Lower leg skin (tissue), 3 donors: ENCODE data around the gene PRRX2.
"Not testable (repeated sequence)": the region's sequence is repeated elsewhere in the genome, so short reads cannot be mapped to it uniquely, and the experiment has no call there.

Experiments used
- POLR2A ChIP-seq, 2 donors: fragments of 450-650 bp; IDR thresholded peaks; one replicate each; pipeline ENCODE4 v1.6.1; 2016 to 2017; ENCODE audit warnings: antibody characterized with exemption in 2 of 2, mild to moderate bottlenecking in 1 of 2, moderate library complexity in 1 of 2
- TF ChIP-seq, protein P1 (sequence below), 3 donors: fragments of 450-650 bp; IDR thresholded peaks; one replicate each; pipeline ENCODE4 v1.5.1; 2016; ENCODE audit warnings: antibody characterized with exemption in 3 of 3, mild to moderate bottlenecking in 3 of 3, moderate library complexity in 2 of 3

DNA sequence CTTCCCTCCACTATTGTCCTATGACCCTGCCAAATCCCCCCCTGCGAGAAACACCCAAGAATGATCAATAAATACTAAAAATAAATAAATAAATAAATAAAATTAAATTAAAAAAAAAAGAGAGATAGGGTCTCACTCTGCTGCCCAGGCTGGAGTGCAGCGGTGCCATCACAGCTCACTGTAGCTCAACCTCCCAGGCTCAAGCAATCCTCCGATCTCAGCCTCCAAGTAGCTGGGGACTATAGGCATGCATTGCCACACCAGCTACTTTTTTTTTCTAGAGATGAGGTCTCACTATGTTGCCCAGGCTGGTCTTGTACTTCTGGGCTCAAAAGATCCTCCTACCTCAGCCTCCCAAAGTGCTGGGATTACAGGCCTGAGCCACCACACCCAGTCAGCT lies 3.2 kb upstream of the PRRX2 start:
- TF ChIP-seq, protein P1, sequence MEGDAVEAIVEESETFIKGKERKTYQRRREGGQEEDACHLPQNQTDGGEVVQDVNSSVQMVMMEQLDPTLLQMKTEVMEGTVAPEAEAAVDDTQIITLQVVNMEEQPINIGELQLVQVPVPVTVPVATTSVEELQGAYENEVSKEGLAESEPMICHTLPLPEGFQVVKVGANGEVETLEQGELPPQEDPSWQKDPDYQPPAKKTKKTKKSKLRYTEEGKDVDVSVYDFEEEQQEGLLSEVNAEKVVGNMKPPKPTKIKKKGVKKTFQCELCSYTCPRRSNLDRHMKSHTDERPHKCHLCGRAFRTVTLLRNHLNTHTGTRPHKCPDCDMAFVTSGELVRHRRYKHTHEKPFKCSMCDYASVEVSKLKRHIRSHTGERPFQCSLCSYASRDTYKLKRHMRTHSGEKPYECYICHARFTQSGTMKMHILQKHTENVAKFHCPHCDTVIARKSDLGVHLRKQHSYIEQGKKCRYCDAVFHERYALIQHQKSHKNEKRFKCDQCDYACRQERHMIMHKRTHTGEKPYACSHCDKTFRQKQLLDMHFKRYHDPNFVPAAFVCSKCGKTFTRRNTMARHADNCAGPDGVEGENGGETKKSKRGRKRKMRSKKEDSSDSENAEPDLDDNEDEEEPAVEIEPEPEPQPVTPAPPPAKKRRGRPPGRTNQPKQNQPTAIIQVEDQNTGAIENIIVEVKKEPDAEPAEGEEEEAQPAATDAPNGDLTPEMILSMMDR (IDR thresholded peaks at IDR 0.05) = not testable (repeated sequence)
- TF ChIP-seq POLR2A (IDR thresholded peaks at IDR 0.05) = not testable (repeated sequence)
